Measurements from ENCODE around the gene SLC25A33. TPM values are rescaled to one million over a fixed set of nuclear protein-coding genes. Genes with fewer than 3 reads are reported as not detected.

SLC25A33 gene
- total and polyA plus RNA-seq, 2 of the 8 experiments (the other 6 are each of a cell fraction or from before 2014, with no cell fraction given), result 7.8 to 12.8 TPM

GRCh38 chr1:9613625-9614299 lies 74.5 kb downstream of the SLC25A33 start:
- H3K9ac ChIP-seq (replicated peaks in 1 of 4; ENCODE audit: extremely low read depth in 1 of 4, low read depth in 3 of 4, low read length in 3 of 4), result no peak overlapping the region

More at GRCh38 chr1:9613625-9614299, 74.5 kb downstream of the SLC25A33 start:
- Histone ChIP-seq H2BK12ac (ENCODE audit: low read depth, low read length) (no peak overlapping the region), H2BK120ac (replicated peaks; ENCODE audit: low read depth, low read length) (no peak overlapping the region), H3K4me2 (ENCODE audit: insufficient read depth in 1 of 2, low read depth in 2 of 2, low read length in 2 of 2) (no peak overlapping the region), H3K27ac (ENCODE audit: low read depth, low read length) (no peak overlapping the region), H4K91ac (replicated peaks; ENCODE audit: insufficient read length, low read length) (no peak overlapping the region), H4K8ac (ENCODE audit: extremely low read depth, insufficient read depth, low read length) (no peak overlapping the region), H3K4me1 (replicated peaks in 1 of 4; ENCODE audit: control insufficient read depth in 3 of 4, insufficient read depth in 4 of 4, low read length in 3 of 4) (no peaks in the 10 kb centered on the region; a peak in 1 of 7 replicates), H2BK15ac (ENCODE audit: low read length) (no peak overlapping the region), H3K23ac (ENCODE audit: insufficient read length) (no peak overlapping the region), H3K9me3 (ENCODE audit: insufficient read depth in 2 of 2, low read depth in 1 of 2, low read length in 1 of 2) (no peaks in the 10 kb centered on the region), H3K79me1 (ENCODE audit: low read depth, low read length) (no peaks in the 10 kb centered on the region; the same call in 1 of the 2 replicates), H2BK20ac (ENCODE audit: low read length) (no peak overlapping the region), H4K5ac (ENCODE audit: insufficient read length, low read depth, low read length) (no peak overlapping the region), H4K20me1 (replicated peaks in 1 of 2; ENCODE audit: control insufficient read depth in 1 of 2, insufficient read depth in 2 of 2, low read length in 2 of 2) (peaks cover 0 to 7% of the 10 kb centered on the region in 2 experiments), H3K36me3 (ENCODE audit: control insufficient read depth in 2 of 4, insufficient read depth in 4 of 4, low read length in 3 of 4) (peaks cover 4 to 24% (median 17%) of the 10 kb centered on the region in 4 experiments; a peak in 5 of 8 replicates), H3K27me3 (replicated peaks in 1 of 4; ENCODE audit: control insufficient read depth in 3 of 4, extremely low read depth in 1 of 4, insufficient read depth in 3 of 4, low read length in 3 of 4) (no peaks in the 10 kb centered on the region), H3K23me2 (ENCODE audit: low read depth, low read length) (no peaks in the 10 kb centered on the region), H2AK5ac (ENCODE audit: low read depth, low read length) (no peak overlapping the region), H3K4me3 (ENCODE audit: extremely low read depth in 1 of 4, insufficient read depth in 2 of 4, low read depth in 3 of 4, low read length in 4 of 4) (no peak overlapping the region), H3K4ac (replicated peaks; ENCODE audit: insufficient read length, low read depth, low read length) (no peak overlapping the region), H3K18ac (ENCODE audit: extremely low read depth, low read length) (no peak overlapping the region), H3K56ac (replicated peaks; ENCODE audit: insufficient read length, low read depth, low read length) (no peak overlapping the region), H3K14ac (ENCODE audit: insufficient read length) (no peak overlapping the region), H3K79me2 (ENCODE audit: control insufficient read depth in 1 of 2, insufficient read depth in 2 of 2, low read length in 2 of 2) (no peaks in the 10 kb centered on the region), H2BK5ac (ENCODE audit: low read depth, low read length) (no peak overlapping the region), H2AFZ (ENCODE audit: low read length) (no peak overlapping the region)
- no peak for TF ChIP-seq GTF2F1 (IDR thresholded peaks at IDR 0.05; ENCODE audit: borderline replicate concordance, low read depth, low read length)
- TF ChIP-seq, protein P1, sequence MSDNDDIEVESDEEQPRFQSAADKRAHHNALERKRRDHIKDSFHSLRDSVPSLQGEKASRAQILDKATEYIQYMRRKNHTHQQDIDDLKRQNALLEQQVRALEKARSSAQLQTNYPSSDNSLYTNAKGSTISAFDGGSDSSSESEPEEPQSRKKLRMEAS (IDR thresholded peaks at IDR 0.05), result no peak
- TF ChIP-seq SP4 (IDR thresholded peaks at IDR 0.05; ENCODE audit: low read length), result no peak
- TF ChIP-seq ASH2L (IDR thresholded peaks at IDR 0.05; ENCODE audit: low read length), result no peak
- no peak for TF ChIP-seq SIRT6 (IDR thresholded peaks at IDR 0.05; ENCODE audit: low read length)
- TF ChIP-seq PHF8 (conservative IDR thresholded peaks at IDR 0.05; ENCODE audit: low read depth, low read length), result no peak
- no peak for TF ChIP-seq RXRA (IDR thresholded peaks at IDR 0.05; ENCODE audit: insufficient read depth, low read depth, low read length)
- no peak for TF ChIP-seq HDAC6 (IDR thresholded peaks at IDR 0.05; ENCODE audit: low read depth, low read length)
- FAIRE-seq (no peak), DNase-seq (ENCODE audit: low read depth in 1 of 2, low spot score in 2 of 2) (no peak)
- POLR2A ChIA-PET (ENCODE audit: partially characterized antibody), result interaction anchor here (0.5 to 0.8 kb wide), 2 partner anchors 330 to 336 kb away, joined by 3 read pairs; partner anchors contain the start of genes LZIC and NMNAT1
- WGBS, 2 experiments (ENCODE audit: extremely low coverage in 1 of 2, insufficient coverage in 1 of 2, insufficient read length in 1 of 2, insufficient replicate concordance in 2 of 2, low coverage in 1 of 2, low lambda C conversion rate in 2 of 2, missing lambda C conversion rate in 1 of 2), result 88% methylated on average over 17 of the region's 17 CpGs; no CpG with 5 or more reads in 1 of the 2 experiments
- CTCF ChIA-PET (ENCODE audit: partially characterized antibody), result interaction anchor here (1.1 to 6.7 kb wide), 5 partner anchors 7 to 107 kb away, joined by 3 to 77 read pairs (median 4); no protein-coding TSS in a partner anchor

Data from H1 (cell line).